ENCODE data around the gene RAB30. TPM values are rescaled to one million over a fixed set of nuclear protein-coding genes. Genes with fewer than 3 reads are reported as not detected.

Gene RAB30
- total and polyA plus RNA-seq, 9 donors: 7.3 to 15.0 (median 11.3) TPM

- WGBS (ENCODE audit: insufficient coverage): 84% methylated on average over 2 of the region's 3 CpGs
- H3K4me1 ChIP-seq (ENCODE audit: control insufficient read depth, insufficient read depth, low read length): peaks cover 4% of the 10 kb centered on the region
- no peak for DNase-seq
These were observed 14.0 kb downstream of the RAB30 start for GRCh38 chr11:83057721-83058120.

GRCh38 chr11:83056611-83057010 is 15.1 kb downstream of the RAB30 start:
- H3K4me3 ChIP-seq (ENCODE audit: low read length): no peak overlapping the region
- WGBS (ENCODE audit: insufficient coverage): no CpG with 5 or more reads among the region's 1 CpG
- H3K27me3 ChIP-seq (ENCODE audit: control insufficient read depth, insufficient read depth, low read length): no peaks in the 10 kb centered on the region
- H3K27ac ChIP-seq (ENCODE audit: low read length): no peak overlapping the region
- H3K4me1 ChIP-seq (ENCODE audit: control insufficient read depth, insufficient read depth, low read length): peaks cover 13% of the 10 kb centered on the region
- H3K9me3 ChIP-seq (replicated peaks; ENCODE audit: control insufficient read depth, low read depth, low read length): no peaks in the 10 kb centered on the region
- peaks cover 2% of the 10 kb centered on the region for H3K36me3 ChIP-seq (ENCODE audit: control insufficient read depth, insufficient read depth, low read length)
- DNase-seq: peak; percentile 54

More at GRCh38 chr11:83057721-83058120, 14.0 kb downstream of the RAB30 start:
- no peak overlapping the region for H3K27ac ChIP-seq (ENCODE audit: low read length)
- peaks cover 2% of the 10 kb centered on the region for H3K36me3 ChIP-seq (ENCODE audit: control insufficient read depth, insufficient read depth, low read length)
- H3K27me3 ChIP-seq (ENCODE audit: control insufficient read depth, insufficient read depth, low read length): no peaks in the 10 kb centered on the region
- no peaks in the 10 kb centered on the region for H3K9me3 ChIP-seq (replicated peaks; ENCODE audit: control insufficient read depth, low read depth, low read length)
- H3K4me3 ChIP-seq (ENCODE audit: low read length): no peak overlapping the region

GRCh38 chr11:83056204-83056603 is 15.5 kb downstream of the RAB30 start:
- Histone ChIP-seq H3K4me1 (ENCODE audit: control insufficient read depth, insufficient read depth, low read length) (peaks cover 15% of the 10 kb centered on the region), H3K27ac (ENCODE audit: low read length) (no peak overlapping the region)

GRCh38 chr11:83054904-83055380 is 16.8 kb downstream of the RAB30 start:
- WGBS (ENCODE audit: insufficient coverage): 97% methylated on average over 3 of the region's 3 CpGs

More at GRCh38 chr11:83056204-83056603, 15.5 kb downstream of the RAB30 start:
- Histone ChIP-seq H3K4me3 (ENCODE audit: low read length) (no peak overlapping the region), H3K9me3 (replicated peaks; ENCODE audit: control insufficient read depth, low read depth, low read length) (no peaks in the 10 kb centered on the region), H3K36me3 (ENCODE audit: control insufficient read depth, insufficient read depth, low read length) (peaks cover 2% of the 10 kb centered on the region), H3K27me3 (ENCODE audit: control insufficient read depth, insufficient read depth, low read length) (no peaks in the 10 kb centered on the region)
- DNase-seq: no peak
- no CpG with 5 or more reads among the region's 2 CpGs for WGBS (ENCODE audit: insufficient coverage)

GRCh38 chr11:83054001-83054400 is 17.7 kb downstream of the RAB30 start:
- no peak overlapping the region for H3K4me3 ChIP-seq (ENCODE audit: low read length)
- WGBS (ENCODE audit: insufficient coverage): no CpG with 5 or more reads among the region's 2 CpGs
- no peaks in the 10 kb centered on the region for H3K27me3 ChIP-seq (ENCODE audit: control insufficient read depth, insufficient read depth, low read length)
- no peak overlapping the region for H3K27ac ChIP-seq (ENCODE audit: low read length)
- no peak for DNase-seq
- peaks cover 2% of the 10 kb centered on the region for H3K36me3 ChIP-seq (ENCODE audit: control insufficient read depth, insufficient read depth, low read length)
- no peaks in the 10 kb centered on the region for H3K9me3 ChIP-seq (replicated peaks; ENCODE audit: control insufficient read depth, low read depth, low read length)
- peaks cover 16% of the 10 kb centered on the region for H3K4me1 ChIP-seq (ENCODE audit: control insufficient read depth, insufficient read depth, low read length)

More at GRCh38 chr11:83054904-83055380, 16.8 kb downstream of the RAB30 start:
- Histone ChIP-seq H3K9me3 (replicated peaks; ENCODE audit: control insufficient read depth, low read depth, low read length) (no peaks in the 10 kb centered on the region), H3K36me3 (ENCODE audit: control insufficient read depth, insufficient read depth, low read length) (peaks cover 2% of the 10 kb centered on the region), H3K27ac (ENCODE audit: low read length) (no peak overlapping the region), H3K4me3 (ENCODE audit: low read length) (no peak overlapping the region), H3K27me3 (ENCODE audit: control insufficient read depth, insufficient read depth, low read length) (no peaks in the 10 kb centered on the region), H3K4me1 (ENCODE audit: control insufficient read depth, insufficient read depth, low read length) (peaks cover 16% of the 10 kb centered on the region)
- DNase-seq: no peak

GRCh38 chr11:83051760-83052671 is 19.7 kb downstream of the RAB30 start:
- 17% methylated on average over 1 of the region's 6 CpGs for WGBS (ENCODE audit: insufficient coverage)
- Histone ChIP-seq H3K4me3 (ENCODE audit: low read length) (no peak overlapping the region), H3K9me3 (replicated peaks; ENCODE audit: control insufficient read depth, low read depth, low read length) (no peaks in the 10 kb centered on the region), H3K36me3 (ENCODE audit: control insufficient read depth, insufficient read depth, low read length) (peaks cover 2% of the 10 kb centered on the region), H3K4me1 (ENCODE audit: control insufficient read depth, insufficient read depth, low read length) (peaks cover 19% of the 10 kb centered on the region), H3K27me3 (ENCODE audit: control insufficient read depth, insufficient read depth, low read length) (no peaks in the 10 kb centered on the region), H3K27ac (ENCODE audit: low read length) (peak overlapping the region; percentile 78)
- DNase-seq: peak; percentile 72

- H3K27ac ChIP-seq (ENCODE audit: low read length): no peak overlapping the region
These were observed 24.0 kb downstream of the RAB30 start for GRCh38 chr11:83047515-83048225.

GRCh38 chr11:83046621-83047172 is 25.0 kb downstream of the RAB30 start:
- DNase-seq: no peak
- Histone ChIP-seq H3K9me3 (replicated peaks; ENCODE audit: control insufficient read depth, low read depth, low read length) (no peaks in the 10 kb centered on the region), H3K36me3 (ENCODE audit: control insufficient read depth, insufficient read depth, low read length) (no peaks in the 10 kb centered on the region), H3K4me1 (ENCODE audit: control insufficient read depth, insufficient read depth, low read length) (peaks cover 11% of the 10 kb centered on the region), H3K27me3 (ENCODE audit: control insufficient read depth, insufficient read depth, low read length) (no peaks in the 10 kb centered on the region), H3K27ac (ENCODE audit: low read length) (peak overlapping the region; percentile 49), H3K4me3 (ENCODE audit: low read length) (no peak overlapping the region)
- 93% methylated on average over 3 of the region's 4 CpGs for WGBS (ENCODE audit: insufficient coverage)

More at GRCh38 chr11:83047515-83048225, 24.0 kb downstream of the RAB30 start:
- no peak for DNase-seq
- Histone ChIP-seq H3K4me3 (ENCODE audit: low read length) (no peak overlapping the region), H3K27me3 (ENCODE audit: control insufficient read depth, insufficient read depth, low read length) (no peaks in the 10 kb centered on the region), H3K36me3 (ENCODE audit: control insufficient read depth, insufficient read depth, low read length) (no peaks in the 10 kb centered on the region), H3K9me3 (replicated peaks; ENCODE audit: control insufficient read depth, low read depth, low read length) (no peaks in the 10 kb centered on the region), H3K4me1 (ENCODE audit: control insufficient read depth, insufficient read depth, low read length) (peaks cover 19% of the 10 kb centered on the region)
- WGBS (ENCODE audit: insufficient coverage): no CpG with 5 or more reads among the region's 4 CpGs

GRCh38 chr11:83044958-83045712 is 26.6 kb downstream of the RAB30 start:
- DNase-seq: no peak
- 88% methylated on average over 2 of the region's 8 CpGs for WGBS (ENCODE audit: insufficient coverage)
- H3K27me3 ChIP-seq (ENCODE audit: control insufficient read depth, insufficient read depth, low read length): no peaks in the 10 kb centered on the region
- no peaks in the 10 kb centered on the region for H3K36me3 ChIP-seq (ENCODE audit: control insufficient read depth, insufficient read depth, low read length)
- H3K9me3 ChIP-seq (replicated peaks; ENCODE audit: control insufficient read depth, low read depth, low read length): no peaks in the 10 kb centered on the region
- no peak overlapping the region for H3K27ac ChIP-seq (ENCODE audit: low read length)
- H3K4me1 ChIP-seq (ENCODE audit: control insufficient read depth, insufficient read depth, low read length): peaks cover 7% of the 10 kb centered on the region
- H3K4me3 ChIP-seq (ENCODE audit: low read length): no peak overlapping the region
